HEK293T (cell line): Measurements from ENCODE around the gene PROK2.

ENCODE experiments used
- ARNT ChIP-seq: fragments of 450-650 bp; IDR thresholded peaks from 2 replicates; pipeline ENCODE4 v1.6.1; 2017; ENCODE audit warnings: mild to moderate bottlenecking
- BHLHE40 ChIP-seq: fragments of 450-650 bp; IDR thresholded peaks from 2 replicates; pipeline ENCODE4 v1.6.1; 2016; ENCODE audit warnings: mild to moderate bottlenecking, moderate library complexity, borderline replicate concordance
- ELF4 ChIP-seq: fragments of 450-650 bp; IDR thresholded peaks from 2 replicates; pipeline ENCODE4 v1.6.1; 2017; ENCODE audit warnings: antibody characterized with exemption
- FOXA1 ChIP-seq: fragments of 450-650 bp; IDR thresholded peaks from 2 replicates; pipeline ENCODE4 v1.6.1; 2016; ENCODE audit warnings: mild to moderate bottlenecking
- FOXK2 ChIP-seq: fragments of 450-650 bp; IDR thresholded peaks from 2 replicates; pipeline ENCODE4 v1.6.1; 2016; ENCODE audit warnings: mild to moderate bottlenecking
- FOXM1 ChIP-seq: fragments of 450-650 bp; IDR thresholded peaks from 2 replicates; pipeline ENCODE4 v1.6.1; 2017; ENCODE audit warnings: mild to moderate bottlenecking, borderline replicate concordance
- HDGF ChIP-seq: fragments of 450-650 bp; IDR thresholded peaks from 2 replicates; pipeline ENCODE4 v1.6.1; 2017; ENCODE audit warnings: antibody characterized with exemption, borderline replicate concordance
- L3MBTL2 ChIP-seq: fragments of 450-650 bp; conservative IDR thresholded peaks from 2 replicates; pipeline ENCODE4 v1.6.1; 2016; ENCODE audit warnings: mild to moderate bottlenecking
- LEF1 ChIP-seq: fragments of 450-650 bp; IDR thresholded peaks from 2 replicates; pipeline ENCODE4 v1.6.1; 2017; ENCODE audit warnings: mild to moderate bottlenecking, borderline replicate concordance
- NFRKB ChIP-seq: fragments of 450-650 bp; IDR thresholded peaks from 2 replicates; pipeline ENCODE4 v1.6.1; 2016; ENCODE audit warnings: mild to moderate bottlenecking, moderate library complexity
- SP1 ChIP-seq: fragments of 450-650 bp; IDR thresholded peaks from 2 replicates; pipeline ENCODE4 v1.6.1; 2017
- SUZ12 ChIP-seq: fragments of 450-650 bp; IDR thresholded peaks from 2 replicates; pipeline ENCODE4 v1.6.1; 2016; ENCODE audit warnings: mild to moderate bottlenecking
- TARDBP ChIP-seq: fragments of 450-650 bp; IDR thresholded peaks from 2 replicates; pipeline ENCODE4 v1.6.1; 2016
- ZNF384 ChIP-seq: fragments of 450-650 bp; IDR thresholded peaks from 2 replicates; pipeline ENCODE4 v1.6.1; 2016

DNA sequence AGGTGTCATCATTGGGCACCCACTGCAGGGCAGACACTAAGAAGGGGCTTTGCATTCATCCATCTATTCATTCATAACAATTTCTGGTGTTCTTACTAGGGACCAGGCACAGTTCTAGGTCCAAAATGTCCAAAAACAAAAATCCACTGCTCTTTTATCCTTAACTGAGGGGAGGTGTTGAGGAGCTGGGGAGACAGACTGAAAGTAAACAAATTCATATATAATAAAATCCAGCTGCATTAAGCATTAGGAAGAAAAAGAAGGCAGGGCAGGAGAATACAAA, 60.8 kb downstream of the PROK2 start:
- TF ChIP-seq ARNT: no peak
- no peak for TF ChIP-seq SUZ12
- TF ChIP-seq TARDBP: no peak
- TF ChIP-seq BHLHE40: no peak
- no peak for TF ChIP-seq SP1
- no peak for TF ChIP-seq HDGF
- TF ChIP-seq NFRKB: no peak
- TF ChIP-seq FOXA1: no peak
- TF ChIP-seq ZNF384: no peak
- no peak for TF ChIP-seq LEF1
- TF ChIP-seq FOXK2: no peak
- no peak for TF ChIP-seq ELF4
- no peak for TF ChIP-seq L3MBTL2
- TF ChIP-seq FOXM1: no peak
